T1000 (cell line): ENCODE results near the gene ELL3.
A peak's percentile ranks its signal among the peaks of the same experiment; 100 is the strongest.
"Not testable (repeated sequence)": the region's sequence is repeated elsewhere in the genome, so short reads cannot be mapped to it uniquely, and the experiment has no call there.

Experiments used
- DNase-seq: peaks from one replicate; lab custom pipeline; 2025; ENCODE audit warnings: mixed read lengths; lab: John Stamatoyannopoulos, UW

The ELL3 gene

DNA sequence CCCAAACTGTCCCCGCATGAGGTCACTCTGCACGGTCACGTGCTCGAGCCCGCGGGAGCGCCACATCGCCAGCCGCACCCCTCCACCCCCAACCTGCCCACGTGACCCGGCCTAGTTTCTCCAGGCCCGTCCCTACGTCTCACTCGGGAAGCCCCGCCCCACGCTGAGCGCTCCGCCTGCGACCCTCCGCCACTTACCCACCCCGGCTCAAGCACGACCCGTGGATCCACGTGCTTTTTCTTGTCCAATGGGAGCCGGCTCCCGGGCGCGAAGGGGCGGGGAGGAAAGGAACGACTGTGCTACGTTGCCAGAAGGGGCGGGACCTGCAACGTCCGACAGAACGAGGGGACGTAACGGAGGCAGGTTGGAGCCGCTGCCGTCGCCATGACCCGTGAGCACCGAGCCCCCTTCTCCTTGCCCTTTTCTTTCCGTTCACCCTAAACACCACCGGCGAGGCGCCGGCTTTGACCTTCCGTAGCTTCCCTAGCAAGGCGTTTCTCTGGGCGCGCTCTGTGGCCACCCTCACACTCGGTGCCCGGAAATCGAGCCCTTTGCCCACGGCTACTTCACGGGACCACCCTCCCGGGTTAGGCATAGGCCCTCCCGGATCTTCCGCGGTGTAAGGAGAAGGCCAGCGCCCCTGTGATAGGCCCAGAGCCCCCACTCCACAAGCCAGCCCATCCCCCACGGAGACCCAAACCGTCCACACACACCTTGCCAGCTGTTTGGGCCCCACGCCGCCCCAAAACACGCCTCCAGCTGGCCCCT is 15.4 kb upstream of the ELL3 start, which contains the start of gene SERF2:
SERF2 (plus strand) TSS at position 328 of the 768 bp plus-strand sequence; CDS start at position 385, 57 bp downstream.
- peak; percentile 98 for DNase-seq

DNA sequence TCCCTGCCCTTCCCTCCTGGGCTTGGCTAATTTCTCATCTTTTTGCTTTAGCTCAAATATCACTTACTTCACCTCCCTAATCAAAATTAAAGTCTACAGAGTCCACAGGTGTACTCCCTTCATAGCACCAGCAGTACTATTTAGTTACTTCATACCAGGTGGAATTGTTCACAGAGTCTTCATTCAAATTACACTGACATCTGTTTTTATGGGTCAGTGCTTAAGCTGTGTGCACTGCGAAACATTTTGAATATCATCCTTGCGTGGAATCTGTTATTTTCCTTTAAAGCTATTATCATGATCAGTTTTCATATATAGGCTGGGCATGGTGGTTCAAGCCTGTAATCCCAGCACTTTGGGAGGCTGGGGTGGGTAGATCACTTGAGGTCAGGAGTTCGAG is 12.6 kb upstream of the ELL3 start:
- DNase-seq: no peak

DNA sequence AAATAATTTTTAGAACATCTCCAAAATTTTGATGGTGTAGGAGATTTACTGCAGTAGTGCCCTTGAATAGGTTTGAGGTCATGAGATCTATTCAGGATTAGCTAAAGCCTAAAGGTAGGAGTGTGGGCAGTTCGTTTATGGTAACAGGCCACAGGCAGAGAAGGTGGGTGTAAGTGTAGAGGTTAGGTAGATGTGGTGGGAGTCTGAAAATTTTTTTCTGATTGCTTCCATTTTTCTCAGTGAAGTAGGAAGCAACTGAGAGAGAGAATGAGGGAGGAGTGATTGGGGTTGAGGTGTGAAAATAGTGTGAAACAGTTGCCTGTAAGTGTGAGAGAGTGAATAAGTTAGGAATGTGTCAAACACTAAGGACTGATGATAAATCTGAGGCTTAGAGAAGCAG is 2.2 kb upstream of the ELL3 start:
- DNase-seq: no peak

DNA sequence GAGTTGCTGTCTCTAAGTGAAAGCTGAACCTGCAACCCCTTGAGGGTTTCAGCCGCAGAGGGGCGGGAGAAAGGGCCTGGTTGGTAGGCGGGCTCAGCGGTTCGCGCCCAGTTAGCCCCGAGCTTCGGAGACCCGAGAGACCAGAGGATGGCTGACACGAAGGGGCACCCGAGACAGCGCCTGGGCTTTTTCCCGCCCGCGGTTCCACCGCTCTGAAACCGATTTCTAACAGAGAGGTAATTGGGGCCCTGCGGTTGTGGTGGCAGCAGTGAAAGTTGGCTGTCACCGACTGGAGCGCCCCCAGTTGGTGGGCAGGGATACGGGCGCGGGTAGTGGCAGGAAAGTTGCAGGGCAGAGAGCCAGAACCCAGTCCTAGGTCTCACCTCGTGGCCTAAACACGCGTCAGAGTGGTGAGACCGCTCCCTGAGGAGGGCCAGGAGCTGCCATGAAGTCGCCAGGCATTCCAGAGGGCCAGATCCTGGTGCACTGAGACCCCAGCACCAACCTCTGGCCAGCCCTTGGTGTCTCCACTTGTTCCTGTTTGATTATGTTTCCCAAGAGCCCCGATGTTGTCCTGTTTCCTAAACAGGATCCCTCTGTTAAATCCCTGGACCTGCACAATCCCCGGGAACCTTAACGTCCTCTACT is 625 bp upstream of the ELL3 start:
- peak; percentile 82 for DNase-seq

DNA sequence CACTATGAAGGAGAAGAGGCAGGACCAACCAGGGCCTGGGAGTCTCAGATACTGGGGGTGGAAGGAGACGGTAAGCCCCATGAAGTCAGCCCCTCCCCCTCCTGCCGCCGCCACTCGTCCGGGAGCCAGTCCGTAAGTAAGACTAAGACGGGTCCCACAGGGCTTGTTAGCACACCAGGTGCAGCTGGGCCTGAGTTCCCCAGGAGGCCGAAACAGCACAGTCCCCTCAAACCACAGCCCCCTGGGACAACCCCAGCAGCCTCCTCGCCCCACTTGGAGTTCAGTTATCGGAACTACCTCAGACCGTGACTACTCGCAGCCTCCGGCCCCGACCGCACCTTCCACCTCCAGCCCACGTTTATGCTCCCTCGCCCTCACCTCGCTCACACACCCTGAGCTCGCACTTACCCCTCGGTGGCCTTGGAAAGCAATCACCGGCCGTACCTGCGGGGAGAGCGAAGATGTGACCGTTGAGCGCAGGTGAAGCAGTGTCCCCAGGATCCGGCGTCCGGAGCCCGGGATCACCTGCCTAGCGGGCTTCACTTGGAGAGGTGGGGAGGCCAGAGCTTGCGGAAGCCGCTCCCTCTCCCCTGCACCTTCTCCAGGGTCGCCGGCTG is 557 bp downstream of the ELL3 start:
- DNase-seq: no peak

DNA sequence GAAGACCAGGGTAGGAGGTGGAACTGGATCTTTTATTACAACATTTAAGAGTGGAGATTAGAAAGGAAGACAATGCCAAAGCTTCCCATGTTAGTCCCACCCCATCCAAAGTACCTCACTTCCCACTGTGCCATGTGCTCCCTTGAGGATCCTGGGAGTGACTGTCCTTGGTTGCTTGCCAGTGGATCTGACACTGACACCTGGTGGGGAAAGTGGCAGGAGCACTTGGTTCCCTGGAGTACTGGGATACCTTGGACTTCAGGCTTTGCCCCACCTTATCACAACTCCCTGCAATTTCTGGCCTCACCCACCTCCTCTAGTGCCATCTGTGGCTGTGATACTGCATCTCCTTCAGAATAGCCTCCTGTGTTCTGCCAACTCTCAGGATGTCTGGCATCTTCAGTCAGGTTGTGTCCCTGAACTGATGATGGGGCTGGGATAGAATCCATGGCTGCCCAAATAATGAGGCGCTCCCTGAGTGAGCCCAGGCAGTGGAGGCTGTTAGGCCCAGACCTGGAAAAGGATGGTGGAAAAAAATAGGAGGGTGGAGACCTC is 1.3 kb downstream of the ELL3 start:
- DNase-seq: peak; percentile 32

DNA sequence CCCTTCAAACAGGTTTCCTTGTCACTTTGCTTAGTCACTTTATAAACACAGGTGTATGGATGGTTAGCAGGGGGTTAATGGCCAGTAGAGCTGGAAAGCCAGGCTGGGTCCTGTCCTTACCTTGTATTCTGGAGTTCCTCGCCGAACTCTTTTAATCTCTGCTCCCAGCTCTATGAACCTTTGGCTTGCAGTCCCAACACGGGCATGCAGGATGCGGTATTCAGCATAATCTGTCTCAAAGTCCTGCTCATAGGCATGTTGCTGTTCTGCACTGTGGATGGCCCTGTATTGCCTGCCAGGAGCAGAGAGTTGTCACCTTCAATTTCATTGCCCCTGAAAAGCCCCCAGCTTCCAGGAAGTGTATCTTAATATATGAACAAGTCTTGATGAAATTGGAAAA is 2.7 kb downstream of the ELL3 start:
- DNase-seq: no peak

DNA sequence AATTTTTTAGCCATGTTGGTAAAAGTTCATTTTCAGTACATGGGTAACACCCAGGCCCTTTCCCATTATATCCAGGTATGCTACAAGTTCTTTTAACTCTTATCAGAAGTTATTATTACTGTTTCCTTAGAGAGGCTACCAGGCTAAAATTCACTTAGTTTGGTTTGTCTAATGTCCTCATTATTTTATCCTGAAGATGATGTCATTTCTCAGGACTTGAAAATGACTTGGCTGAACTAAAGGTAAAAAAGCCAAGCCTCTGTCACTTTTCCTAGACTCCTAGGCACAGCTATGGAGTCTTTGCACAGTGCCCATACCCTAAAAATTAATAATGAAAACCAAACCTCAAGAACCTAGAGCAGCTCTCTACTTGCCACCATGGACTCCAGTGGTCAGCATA is 4.1 kb downstream of the ELL3 start:
- DNase-seq: no peak

DNA sequence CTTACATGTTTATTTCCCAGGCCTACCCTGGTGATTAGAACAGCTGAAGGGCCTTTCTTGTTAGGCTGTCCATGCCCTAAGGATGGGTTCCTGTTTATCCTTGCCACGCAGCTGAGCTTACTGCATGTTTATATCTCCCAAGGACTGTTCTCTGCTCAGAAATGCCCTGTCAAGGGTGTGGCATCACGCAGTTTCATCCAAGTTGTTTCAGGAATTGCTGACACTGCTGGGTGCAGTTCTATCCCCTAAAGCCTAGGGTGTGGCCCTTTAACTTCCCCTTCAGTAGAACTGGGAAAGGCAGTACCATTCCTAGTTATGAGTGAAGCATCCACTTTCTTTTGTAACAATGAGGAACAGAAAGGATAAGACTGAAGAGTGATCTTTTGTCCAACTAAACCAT is 5.0 kb downstream of the ELL3 start:
- DNase-seq: no peak

DNA sequence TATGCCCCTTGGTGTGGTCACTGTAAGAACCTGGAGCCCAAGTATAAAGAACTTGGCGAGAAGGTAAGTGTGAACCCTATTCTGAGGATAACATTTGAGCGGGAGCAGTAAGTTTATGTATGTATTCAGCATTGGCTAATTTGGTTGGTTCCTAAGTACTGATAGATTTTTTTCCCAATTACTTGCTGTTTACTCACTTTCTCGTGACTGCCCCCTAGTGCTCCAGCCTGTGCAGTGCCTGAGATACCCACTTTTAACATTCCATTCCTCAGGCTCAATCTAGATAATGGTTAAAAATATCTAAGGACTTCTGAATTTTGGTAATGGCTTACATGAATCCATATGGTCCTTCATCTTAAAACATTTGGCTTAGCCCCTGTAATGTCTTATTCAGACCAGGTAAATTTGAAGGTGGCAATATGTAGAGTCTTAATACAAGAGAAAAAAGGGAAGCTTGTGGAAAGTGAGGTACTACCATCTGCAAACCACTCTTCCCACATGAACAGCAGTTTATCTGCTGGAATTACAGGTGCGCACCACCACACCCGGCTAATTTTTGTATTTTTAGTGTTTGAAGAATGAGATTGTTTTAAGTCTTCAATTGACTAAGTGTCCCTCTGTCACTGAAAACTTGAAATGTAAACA is 7.1 kb downstream of the ELL3 start:
- DNase-seq: peak; percentile 21

DNA sequence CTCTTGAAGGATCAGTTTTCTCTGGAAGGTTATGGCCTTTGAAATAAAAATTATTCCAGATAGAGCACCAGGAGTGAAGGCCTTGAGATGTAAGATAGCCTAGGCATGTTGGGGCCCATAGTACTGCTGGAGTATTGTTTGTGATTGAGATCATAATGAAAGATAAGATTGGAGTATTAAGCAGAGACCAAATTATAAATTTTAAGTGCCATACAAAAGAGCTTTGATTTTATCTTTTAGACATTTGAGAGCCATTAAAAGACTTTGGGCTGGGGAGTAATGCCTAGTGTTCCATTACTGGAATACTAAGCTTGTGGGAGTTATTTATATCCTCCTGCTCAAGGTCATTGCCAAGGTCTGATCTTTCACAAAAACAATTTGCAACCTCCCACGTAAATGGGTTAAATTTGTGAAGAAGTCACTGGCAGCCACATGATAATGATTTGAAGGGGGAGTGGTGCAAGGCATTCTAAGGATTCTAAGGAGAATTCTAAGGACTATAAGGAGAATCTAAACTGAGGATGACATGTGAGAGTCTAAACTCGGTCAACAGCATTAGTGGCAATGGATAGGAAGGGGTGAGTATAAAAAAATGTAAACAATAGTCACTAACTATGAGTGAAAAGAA is 12.8 kb downstream of the ELL3 start:
- no peak for DNase-seq

DNA sequence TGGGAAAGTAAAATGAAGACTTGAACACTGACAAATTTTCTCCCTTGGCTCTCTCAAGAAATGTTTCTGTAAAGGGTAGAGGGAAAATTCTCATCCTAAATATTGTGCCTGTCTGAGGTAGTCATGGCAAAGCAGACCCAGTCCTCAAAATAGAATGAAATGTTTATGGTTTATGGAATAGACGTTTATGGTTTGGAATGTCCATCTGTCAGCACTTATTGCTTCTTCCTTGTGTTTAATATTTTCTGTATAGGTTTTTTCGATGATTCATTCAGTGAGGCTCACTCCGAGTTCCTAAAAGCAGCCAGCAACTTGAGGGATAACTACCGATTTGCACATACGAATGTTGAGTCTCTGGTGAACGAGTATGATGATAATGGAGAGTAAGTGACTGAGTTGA is 13.9 kb downstream of the ELL3 start:
- DNase-seq: no peak

DNA sequence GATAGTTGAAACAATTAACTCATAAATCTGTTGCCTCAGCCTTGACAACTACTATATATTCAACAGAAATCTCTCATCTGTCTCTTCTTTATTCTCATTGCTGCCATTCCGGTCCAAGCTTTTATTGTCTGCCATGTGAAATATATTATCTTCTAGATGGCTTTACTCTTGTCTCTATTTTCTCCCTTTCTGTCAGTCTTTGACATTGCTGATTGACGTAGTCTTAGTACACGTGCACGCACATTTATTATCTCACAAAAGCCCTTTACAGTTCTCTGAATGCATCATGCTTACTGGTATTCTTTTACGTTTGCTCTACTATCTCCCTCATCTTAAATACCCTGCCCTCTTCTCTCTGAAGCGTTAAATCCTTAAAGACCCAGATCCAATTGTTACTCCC is 24.9 kb downstream of the ELL3 start:
- no peak for DNase-seq

DNA sequence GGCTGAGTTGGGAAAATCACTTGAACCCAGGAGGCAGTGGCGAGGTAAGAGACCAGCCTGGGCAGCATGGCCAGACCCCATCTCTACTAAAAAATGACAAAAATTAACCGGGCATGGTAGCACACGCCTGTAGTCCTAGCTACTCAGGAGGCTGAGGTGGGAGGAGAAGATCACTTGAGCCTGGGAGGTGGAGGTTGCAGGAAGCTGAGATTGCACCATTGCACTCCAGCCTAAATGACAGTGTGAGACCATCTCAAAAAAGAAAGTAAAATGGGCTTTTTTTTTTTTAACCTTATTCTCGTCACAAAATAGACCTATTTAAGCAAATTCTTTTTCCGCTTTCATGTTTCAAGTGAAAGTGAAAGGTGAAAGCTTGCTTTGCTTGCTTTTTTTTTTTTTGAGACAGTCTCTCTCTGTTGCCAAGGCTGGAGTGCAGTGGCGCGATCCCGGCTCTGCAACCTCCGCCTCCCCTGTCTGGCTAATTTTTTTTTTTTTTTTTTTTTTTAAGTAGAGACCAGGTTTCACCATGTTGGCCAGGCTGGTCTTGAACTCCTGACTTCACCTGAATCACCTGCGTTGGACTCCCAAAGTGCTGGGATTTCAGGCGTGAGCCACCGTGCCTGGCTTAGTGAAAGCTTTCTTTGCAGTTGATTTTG is 26.9 kb downstream of the ELL3 start:
- no peak for DNase-seq

DNA sequence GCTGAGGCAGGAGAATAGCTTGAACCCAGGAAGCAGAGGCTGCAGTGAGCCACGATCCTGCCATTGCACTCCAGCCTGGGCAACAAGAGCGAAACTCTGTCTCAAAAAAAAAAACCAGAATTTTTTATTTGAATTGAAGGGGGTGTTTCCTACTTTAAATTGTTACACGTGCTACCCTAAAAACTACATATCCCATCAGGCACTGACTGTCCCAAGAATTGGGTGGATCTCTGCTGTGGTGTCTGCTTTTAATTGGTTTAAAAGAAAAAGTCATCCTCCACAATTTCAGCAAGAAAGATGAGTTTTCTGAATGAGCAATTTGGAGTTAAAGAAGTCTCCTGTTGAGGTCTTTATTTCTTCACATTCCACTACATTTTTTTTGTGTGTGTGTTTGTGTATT is 28.4 kb downstream of the ELL3 start:
- no peak for DNase-seq

DNA sequence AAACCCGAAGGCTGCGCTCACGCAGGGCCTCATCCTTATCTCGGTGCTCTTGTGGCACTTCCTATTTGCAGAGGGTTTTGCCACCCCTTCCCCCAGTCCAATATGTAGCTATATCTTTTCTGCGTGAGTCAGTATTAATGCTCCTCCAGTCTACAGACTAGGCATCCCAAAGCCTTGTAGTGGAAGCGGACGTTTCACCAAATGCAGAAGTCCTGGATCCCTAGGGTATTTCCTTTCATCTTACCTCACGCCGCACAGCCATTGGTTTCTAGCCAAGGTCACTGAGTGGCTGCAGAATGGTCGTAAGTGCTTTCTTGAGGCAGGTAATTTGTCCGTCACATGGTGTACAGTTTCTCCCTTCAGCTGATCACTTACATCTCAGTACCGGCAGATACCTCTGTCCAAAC is 29.9 kb downstream of the ELL3 start:
- not testable (repeated sequence) for DNase-seq

DNA sequence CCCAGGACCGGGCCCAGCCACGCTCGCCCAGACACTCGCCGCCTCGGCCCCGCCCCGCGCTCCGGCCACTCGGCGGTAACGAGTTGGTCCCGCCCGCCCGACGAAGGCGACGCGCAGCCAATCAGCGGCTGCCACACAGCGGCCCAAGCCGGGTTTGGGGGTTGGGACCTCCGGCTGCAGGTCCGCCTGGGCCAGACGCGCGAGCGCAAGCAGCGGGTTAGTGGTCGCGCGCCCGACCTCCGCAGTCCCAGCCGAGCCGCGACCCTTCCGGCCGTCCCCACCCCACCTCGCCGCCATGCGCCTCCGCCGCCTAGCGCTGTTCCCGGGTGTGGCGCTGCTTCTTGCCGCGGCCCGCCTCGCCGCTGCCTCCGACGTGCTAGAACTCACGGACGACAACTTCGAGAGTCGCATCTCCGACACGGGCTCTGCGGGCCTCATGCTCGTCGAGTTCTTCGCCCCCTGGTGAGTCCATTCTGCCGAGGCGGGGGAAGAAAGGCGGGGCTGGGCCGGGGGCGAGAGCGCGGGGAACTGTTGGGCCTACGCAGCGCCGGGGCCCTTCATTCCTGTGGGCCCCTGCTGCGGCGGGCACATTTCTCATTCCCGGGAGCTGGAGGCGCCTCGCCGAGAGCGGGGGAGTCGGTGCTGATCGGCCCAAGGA is 30.4 kb downstream of the ELL3 start, which contains the start of gene PDIA3:
PDIA3 (plus strand) TSS at position 194 of the 658 bp plus-strand sequence; CDS start at position 296, 102 bp downstream.
- peak; percentile 81 for DNase-seq

DNA sequence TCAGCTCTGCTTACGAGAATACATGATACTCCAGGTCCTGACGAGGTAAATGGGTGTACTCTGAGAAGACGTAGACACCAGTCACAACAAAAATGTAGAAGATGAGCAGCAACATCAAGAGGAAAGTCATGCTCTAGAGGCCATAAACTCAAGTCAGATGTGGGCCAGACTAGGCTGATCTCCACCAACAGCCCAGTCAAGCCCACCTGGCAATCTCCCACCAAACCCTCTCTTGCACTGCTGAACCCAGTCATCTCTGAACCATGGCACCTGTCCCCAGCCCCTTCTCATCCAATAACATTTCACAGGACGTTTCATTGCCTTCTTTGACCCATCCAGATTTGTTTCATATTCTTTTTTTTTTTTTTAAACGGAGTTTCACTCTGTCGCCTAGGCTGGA is 41.4 kb downstream of the ELL3 start:
- DNase-seq: no peak

DNA sequence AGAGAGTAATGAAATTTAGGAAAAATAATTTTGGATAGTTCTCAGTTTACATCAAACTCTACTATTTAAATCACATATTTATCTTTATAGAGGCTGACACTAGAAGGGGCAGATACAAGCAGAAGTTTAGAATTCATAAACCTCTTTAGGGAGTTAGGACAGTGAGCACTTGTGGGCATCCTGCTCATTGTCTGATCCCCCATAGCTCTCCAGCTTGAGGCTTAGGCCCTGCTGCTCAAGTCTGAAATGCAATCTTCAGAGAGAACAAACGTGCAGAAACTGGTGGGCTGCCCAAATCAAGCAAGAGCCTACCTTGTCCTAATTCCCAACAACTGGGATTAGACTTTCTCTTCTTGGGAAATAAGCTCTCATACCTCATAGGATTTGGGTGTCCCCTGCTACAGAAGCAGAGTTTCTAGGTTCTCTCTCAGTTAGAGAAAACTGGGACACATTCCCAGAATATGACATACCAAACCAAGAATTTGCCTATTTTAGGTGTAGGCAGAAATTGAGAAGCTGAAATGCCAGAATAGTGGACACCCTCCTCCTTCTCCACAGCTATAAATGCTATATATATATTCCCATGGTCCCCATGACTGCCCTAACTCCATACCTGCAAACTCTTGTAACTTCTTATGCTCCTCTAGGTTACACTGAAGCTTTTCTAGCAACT is 48.6 kb downstream of the ELL3 start:
- DNase-seq: not testable (repeated sequence)

DNA sequence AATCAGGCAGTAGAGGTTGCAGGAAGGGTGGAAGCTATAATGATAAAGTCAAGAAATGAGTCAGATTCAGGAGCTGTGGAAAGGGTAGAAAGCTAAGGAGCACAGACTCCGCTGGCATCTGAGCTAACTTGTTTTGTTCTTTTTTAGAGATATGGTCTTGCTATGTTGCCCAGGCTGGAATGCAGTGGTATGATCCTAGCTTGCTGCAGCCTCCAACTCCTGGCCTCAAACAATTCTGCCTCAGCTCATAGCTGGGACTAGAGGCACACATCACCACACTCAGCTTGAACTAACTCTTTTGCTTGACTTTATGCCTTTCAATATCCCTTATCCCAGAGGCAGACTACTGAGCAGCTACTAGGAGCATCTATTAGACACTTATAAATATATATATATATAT is 50.5 kb downstream of the ELL3 start:
- not testable (repeated sequence) for DNase-seq
